DOHH2 (cell line): ENCODE measurements around the gene S1PR1.

Experiments used
- H3F3A ChIP-seq: fragments of 200-600 bp; sonication (generic), shearing (Covaris generic); 2 replicates; pipeline ENCODE4 v1.6.0; 2016; ENCODE audit warnings: antibody characterized with exemption, mild to moderate bottlenecking; ENCODE audit not compliant: control insufficient read depth, insufficient read depth
- H3K27ac ChIP-seq: fragments of 200-600 bp; sonication (generic); 2 replicates; pipeline ENCODE4 v1.5.1; 2014; ENCODE audit warnings: low read depth, mild to moderate bottlenecking, low read length, moderate library complexity
- H3K27me3 ChIP-seq: fragments of 200-600 bp; sonication (generic); 2 replicates; pipeline ENCODE4 v1.6.1; 2014; ENCODE audit warnings: mild to moderate bottlenecking, low read length, mixed read lengths; ENCODE audit not compliant: control insufficient read depth
- H3K36me3 ChIP-seq: fragments of 200-600 bp; sonication (generic); 2 replicates; pipeline ENCODE4 v1.6.1; 2014; ENCODE audit warnings: mild to moderate bottlenecking, low read length, moderate library complexity, mixed read lengths; ENCODE audit not compliant: control insufficient read depth
- H3K4me1 ChIP-seq: fragments of 200-600 bp; sonication (generic); 2 replicates; pipeline ENCODE4 v1.6.1; 2014; ENCODE audit warnings: mild to moderate bottlenecking, low read length, mixed read lengths; ENCODE audit not compliant: control insufficient read depth
- H3K4me2 ChIP-seq: fragments of 200-600 bp; sonication (generic); 2 replicates; pipeline ENCODE4 v1.6.0; 2014; ENCODE audit warnings: mild to moderate bottlenecking, low read length, moderate library complexity
- H3K4me3 ChIP-seq: fragments of 200-600 bp; sonication (generic); 2 replicates; pipeline ENCODE4 v1.5.1; 2014; ENCODE audit warnings: mild to moderate bottlenecking, low read length, mixed read lengths
- H3K79me2 ChIP-seq: fragments of 200-600 bp; sonication (generic); 2 replicates; pipeline ENCODE4 v1.6.1; 2014; ENCODE audit warnings: mild to moderate bottlenecking, low read length, mixed read lengths; ENCODE audit not compliant: control insufficient read depth
- H3K9me2 ChIP-seq: fragments of 200-600 bp; sonication (generic); replicated peaks from 2 replicates; pipeline ENCODE4 v1.6.1; 2014; ENCODE audit warnings: mild to moderate bottlenecking, low read length, mixed read lengths; ENCODE audit not compliant: control insufficient read depth
- H3K9me3 ChIP-seq: fragments of 200-600 bp; sonication (generic); 2 replicates; pipeline ENCODE4 v1.6.1; 2014; ENCODE audit warnings: antibody characterized with exemption, low read length, mixed read lengths; ENCODE audit not compliant: control insufficient read depth, insufficient read depth
- H4K20me1 ChIP-seq: fragments of 200-600 bp; sonication (generic); 2 replicates; pipeline ENCODE4 v1.6.0; 2014; ENCODE audit warnings: low read depth, mild to moderate bottlenecking, antibody characterized with exemption, low read length, moderate library complexity; ENCODE audit not compliant: control insufficient read depth, insufficient read depth
- EZH2phosphoT487 ChIP-seq: fragments of 200-600 bp; sonication (generic); IDR thresholded peaks from 2 replicates; pipeline ENCODE4 v1.6.1; 2017; ENCODE audit warnings: borderline replicate concordance, mild to moderate bottlenecking, antibody characterized with exemption, low read length, moderate library complexity, mixed read lengths
- TF ChIP-seq, protein P1 (sequence below): fragments of 200-600 bp; sonication (generic); IDR thresholded peaks from one replicate; pipeline ENCODE4 v1.5.1; 2014; ENCODE audit warnings: antibody characterized with exemption, mild to moderate bottlenecking, low read depth, low read length; ENCODE audit not compliant: poor library complexity, severe bottlenecking

The S1PR1 gene

DNA sequence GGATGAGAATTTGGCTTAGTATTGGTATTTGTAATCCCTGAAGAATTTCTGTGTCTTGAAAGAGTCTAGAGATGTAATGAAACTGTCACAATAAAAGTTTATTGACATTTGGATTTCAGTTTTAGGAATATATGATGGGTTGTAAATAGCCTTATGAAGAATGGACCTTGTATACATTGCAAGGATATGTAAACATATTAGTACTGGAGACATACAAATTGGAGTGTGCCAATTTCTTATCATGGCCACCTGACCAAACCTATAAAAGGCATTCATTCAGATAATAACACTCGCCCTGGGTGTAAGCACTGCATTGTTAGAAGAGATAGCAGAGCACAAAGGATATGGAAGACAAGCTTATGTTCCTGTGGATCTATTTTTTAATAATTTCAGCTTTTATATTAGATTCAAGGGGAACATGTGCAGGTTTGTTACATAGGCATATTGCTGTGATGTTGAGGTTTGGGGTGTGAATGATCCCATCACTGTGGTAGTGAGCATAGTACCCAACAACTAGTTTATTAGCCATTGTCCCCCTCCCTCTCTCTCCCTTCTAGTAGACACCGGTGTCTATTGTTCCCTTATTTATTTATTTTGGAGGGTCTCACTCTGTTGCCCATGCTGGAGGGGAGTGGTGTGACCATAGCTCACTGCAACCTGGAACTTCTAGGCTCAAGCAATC is 8.6 kb downstream of the S1PR1 start:
- TF ChIP-seq, protein P1, sequence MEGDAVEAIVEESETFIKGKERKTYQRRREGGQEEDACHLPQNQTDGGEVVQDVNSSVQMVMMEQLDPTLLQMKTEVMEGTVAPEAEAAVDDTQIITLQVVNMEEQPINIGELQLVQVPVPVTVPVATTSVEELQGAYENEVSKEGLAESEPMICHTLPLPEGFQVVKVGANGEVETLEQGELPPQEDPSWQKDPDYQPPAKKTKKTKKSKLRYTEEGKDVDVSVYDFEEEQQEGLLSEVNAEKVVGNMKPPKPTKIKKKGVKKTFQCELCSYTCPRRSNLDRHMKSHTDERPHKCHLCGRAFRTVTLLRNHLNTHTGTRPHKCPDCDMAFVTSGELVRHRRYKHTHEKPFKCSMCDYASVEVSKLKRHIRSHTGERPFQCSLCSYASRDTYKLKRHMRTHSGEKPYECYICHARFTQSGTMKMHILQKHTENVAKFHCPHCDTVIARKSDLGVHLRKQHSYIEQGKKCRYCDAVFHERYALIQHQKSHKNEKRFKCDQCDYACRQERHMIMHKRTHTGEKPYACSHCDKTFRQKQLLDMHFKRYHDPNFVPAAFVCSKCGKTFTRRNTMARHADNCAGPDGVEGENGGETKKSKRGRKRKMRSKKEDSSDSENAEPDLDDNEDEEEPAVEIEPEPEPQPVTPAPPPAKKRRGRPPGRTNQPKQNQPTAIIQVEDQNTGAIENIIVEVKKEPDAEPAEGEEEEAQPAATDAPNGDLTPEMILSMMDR: no peak
- TF ChIP-seq EZH2phosphoT487: no peak
- peak overlapping the region; percentile 68 for H3K4me3 ChIP-seq
- peak overlapping the region; percentile 88 for H3K27ac ChIP-seq
- H3K36me3 ChIP-seq: no peaks in the 10 kb centered on the region
- H3K79me2 ChIP-seq: no peaks in the 10 kb centered on the region
- peaks cover 79% of the 10 kb centered on the region for H3K4me1 ChIP-seq
- peak overlapping the region; percentile 70 for H3K4me2 ChIP-seq
- no peaks in the 10 kb centered on the region for H3K27me3 ChIP-seq
- no peaks in the 10 kb centered on the region for H3K9me2 ChIP-seq
- no peaks in the 10 kb centered on the region for H3K9me3 ChIP-seq
- peaks cover 19% of the 10 kb centered on the region for H3F3A ChIP-seq
- no peaks in the 10 kb centered on the region for H4K20me1 ChIP-seq

DNA sequence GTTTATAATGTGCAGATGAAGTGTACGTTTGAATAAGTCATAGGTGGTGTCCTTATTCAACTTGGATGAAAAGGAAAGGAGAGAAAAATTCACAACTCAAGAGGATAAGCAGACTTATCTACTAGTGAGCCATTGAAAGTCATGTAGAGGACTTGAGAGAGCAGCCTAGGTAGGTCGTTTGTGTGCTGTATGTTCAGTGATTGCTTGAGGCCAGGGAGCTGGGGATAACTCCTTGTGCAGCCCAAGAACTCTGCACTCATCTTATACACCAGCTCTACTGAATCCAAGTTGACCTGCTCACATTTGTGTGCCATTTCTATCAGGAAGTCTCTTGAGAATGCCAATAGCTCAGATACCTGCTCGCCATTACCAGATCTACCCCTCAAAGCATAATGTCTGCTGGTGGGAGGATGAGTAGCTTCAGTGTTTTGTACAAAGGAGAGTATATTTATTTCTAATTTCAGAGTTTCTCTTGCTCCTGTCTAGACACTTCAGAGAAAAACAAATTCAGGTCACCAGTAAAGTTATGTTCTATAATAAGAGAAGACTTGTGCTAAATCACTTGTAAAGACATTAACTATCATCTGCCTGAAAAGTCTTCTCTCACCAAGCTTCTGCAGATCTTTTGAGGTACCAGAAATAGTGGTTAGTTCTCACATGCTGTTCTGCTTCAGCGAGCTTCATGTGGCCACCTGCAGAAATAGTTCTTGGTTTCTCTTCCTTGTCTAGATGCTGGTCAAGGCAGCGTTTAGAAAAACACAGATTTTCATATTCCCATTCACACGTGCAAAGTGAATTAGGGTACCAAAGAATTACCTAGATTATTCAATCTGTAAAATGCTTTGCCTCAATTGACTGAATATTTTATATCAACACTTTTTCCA is 10.8 kb downstream of the S1PR1 start:
- no peaks in the 10 kb centered on the region for H3K79me2 ChIP-seq
- H3K4me2 ChIP-seq: peak overlapping the region; percentile 70
- H3K9me2 ChIP-seq: no peaks in the 10 kb centered on the region
- H3K4me3 ChIP-seq: peak overlapping the region; percentile 48
- H3K36me3 ChIP-seq: no peaks in the 10 kb centered on the region
- H3K27ac ChIP-seq: peak overlapping the region; percentile 88
- TF ChIP-seq EZH2phosphoT487: no peak
- TF ChIP-seq, protein P1: no peak
- peaks cover 19% of the 10 kb centered on the region for H3F3A ChIP-seq
- H4K20me1 ChIP-seq: no peaks in the 10 kb centered on the region
- no peaks in the 10 kb centered on the region for H3K27me3 ChIP-seq
- H3K9me3 ChIP-seq: no peaks in the 10 kb centered on the region
- H3K4me1 ChIP-seq: peaks cover 79% of the 10 kb centered on the region

DNA sequence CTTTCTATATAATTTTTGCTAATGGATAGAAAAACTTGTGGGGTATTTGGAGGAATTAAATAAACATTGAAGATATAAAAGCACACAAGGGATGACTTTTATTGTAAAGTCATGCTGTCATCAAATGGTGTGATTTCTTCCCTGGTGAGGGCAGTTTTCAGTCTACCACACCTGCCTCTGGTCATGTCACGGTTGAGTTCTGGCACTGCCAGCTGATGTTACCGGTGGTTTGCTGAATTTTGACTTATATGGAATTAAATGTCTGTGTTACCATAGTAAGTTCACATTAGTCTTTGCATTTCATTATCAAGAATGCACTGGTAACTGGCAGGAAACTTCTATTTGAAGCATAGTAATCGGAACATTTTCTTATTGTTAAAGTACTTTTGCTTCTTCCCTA is 13.4 kb downstream of the S1PR1 start:
- Histone ChIP-seq H3K4me2 (peak overlapping the region; percentile 38), H3K4me1 (peaks cover 64% of the 10 kb centered on the region)

More for the DNA sequence above, 13.4 kb downstream of the S1PR1 start:
- Histone ChIP-seq H3K27me3 (no peaks in the 10 kb centered on the region), H3K4me3 (no peak overlapping the region), H3K9me3 (no peaks in the 10 kb centered on the region), H3K36me3 (no peaks in the 10 kb centered on the region), H3K79me2 (no peaks in the 10 kb centered on the region), H3K9me2 (no peaks in the 10 kb centered on the region), H4K20me1 (no peaks in the 10 kb centered on the region), H3F3A (peaks cover 24% of the 10 kb centered on the region), H3K27ac (no peak overlapping the region)
- no peak for TF ChIP-seq EZH2phosphoT487
- TF ChIP-seq, protein P1: no peak
